ENCODE data around the gene ABCB11.

DNA sequence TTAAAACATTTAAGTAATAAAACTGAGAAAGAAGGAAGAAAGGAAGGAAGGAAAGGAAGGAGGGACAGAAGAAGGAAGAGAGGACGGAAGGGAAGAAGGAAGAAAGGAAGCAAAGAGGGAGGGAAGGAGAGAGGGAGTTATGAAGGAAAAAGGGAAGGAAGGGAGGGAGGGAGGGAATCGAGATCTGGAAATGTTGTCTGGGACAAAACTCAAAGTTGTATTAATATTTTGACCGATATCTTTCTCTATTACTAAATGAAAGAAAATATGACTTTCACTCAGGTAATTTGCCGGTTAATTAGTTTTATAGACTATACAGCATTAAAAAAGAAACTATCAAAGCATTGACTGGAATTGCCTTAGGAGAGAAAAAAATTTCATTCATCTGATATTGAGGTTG is 85.6 kb downstream of the ABCB11 start:
- TF ChIP-seq, protein P1, sequence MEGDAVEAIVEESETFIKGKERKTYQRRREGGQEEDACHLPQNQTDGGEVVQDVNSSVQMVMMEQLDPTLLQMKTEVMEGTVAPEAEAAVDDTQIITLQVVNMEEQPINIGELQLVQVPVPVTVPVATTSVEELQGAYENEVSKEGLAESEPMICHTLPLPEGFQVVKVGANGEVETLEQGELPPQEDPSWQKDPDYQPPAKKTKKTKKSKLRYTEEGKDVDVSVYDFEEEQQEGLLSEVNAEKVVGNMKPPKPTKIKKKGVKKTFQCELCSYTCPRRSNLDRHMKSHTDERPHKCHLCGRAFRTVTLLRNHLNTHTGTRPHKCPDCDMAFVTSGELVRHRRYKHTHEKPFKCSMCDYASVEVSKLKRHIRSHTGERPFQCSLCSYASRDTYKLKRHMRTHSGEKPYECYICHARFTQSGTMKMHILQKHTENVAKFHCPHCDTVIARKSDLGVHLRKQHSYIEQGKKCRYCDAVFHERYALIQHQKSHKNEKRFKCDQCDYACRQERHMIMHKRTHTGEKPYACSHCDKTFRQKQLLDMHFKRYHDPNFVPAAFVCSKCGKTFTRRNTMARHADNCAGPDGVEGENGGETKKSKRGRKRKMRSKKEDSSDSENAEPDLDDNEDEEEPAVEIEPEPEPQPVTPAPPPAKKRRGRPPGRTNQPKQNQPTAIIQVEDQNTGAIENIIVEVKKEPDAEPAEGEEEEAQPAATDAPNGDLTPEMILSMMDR (IDR thresholded peaks at IDR 0.05): no peak
- TF ChIP-seq POLR2A (IDR thresholded peaks at IDR 0.05) (no peak), POLR2AphosphoS5 (IDR thresholded peaks at IDR 0.05) (no peak)

Data from sigmoid colon (tissue), 4 donors.